ENCODE data around the gene STX8.

STX8 gene

DNA sequence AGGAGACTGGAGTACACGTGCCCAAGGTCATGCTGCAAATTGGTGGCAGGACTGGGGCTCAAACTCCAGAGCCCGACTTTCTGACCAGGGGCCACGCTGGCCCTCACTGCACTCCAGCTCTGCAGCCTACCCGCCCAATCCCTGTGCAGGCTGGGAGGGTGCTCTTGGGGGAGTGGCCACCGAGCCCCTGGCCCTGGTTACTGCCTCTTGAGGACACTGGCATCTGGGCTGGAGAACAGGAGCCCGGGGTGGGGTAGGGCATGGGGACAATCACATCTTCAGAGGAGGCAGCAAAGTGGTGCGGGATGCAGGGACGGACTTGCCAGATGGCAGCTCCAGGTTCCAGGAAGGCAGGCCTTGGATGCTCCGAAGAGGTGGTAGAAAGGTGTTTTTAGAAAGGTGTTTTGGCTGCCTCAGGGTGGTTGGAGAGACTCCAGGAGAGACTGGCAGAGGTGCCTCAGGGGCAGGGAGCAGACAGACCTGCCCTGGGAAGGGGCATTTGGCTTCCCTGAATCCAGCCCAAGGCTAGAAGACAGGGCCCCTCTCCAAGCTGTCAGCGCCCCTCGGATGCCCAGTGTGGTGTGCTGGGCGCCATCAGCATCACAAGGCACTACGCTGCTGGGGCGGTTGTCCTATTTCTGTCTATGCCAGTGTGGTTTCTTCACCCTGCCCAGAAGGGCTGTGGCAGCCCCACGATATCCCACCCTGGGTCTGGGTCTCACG lies 333.7 kb downstream of the STX8 start:
- Mint-ChIP-seq H3K27me3 (no peaks in the 10 kb centered on the region), H3K27ac (no peak overlapping the region), H3K36me3 (no peaks in the 10 kb centered on the region), H3K9me3 (no peaks in the 10 kb centered on the region), H3K4me3 (peak overlapping the region; percentile 32), H3K4me1 (peaks cover 10% of the 10 kb centered on the region)
- no peak for ATAC-seq (ENCODE audit: low read depth)
- DNase-seq (ENCODE audit: low spot score in 2 of 2), result no peak

DNA sequence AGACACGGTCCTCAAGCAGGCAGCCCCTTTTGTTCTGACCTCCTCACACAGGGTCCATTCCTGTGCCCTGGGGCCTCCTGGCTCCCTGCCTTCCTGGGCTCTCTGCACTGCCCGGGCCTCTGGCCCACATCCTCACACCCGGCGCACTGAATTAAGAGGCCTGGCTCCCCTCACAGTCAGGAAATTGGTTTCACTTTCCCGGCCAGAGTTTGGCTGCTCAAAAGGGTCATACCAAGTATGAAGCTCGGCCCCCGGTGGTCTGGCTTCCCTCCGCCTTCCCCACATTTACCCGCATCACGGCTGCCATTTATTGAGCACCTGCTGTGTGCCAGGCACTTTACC lies 334.3 kb downstream of the STX8 start:
- ATAC-seq (ENCODE audit: low read depth) (no peak), DNase-seq (ENCODE audit: low spot score in 2 of 2) (no peak)
- Mint-ChIP-seq H3K27ac (no peak overlapping the region), H3K9me3 (no peaks in the 10 kb centered on the region), H3K4me1 (peaks cover 10% of the 10 kb centered on the region), H3K27me3 (no peaks in the 10 kb centered on the region), H3K4me3 (peak overlapping the region; percentile 32), H3K36me3 (no peaks in the 10 kb centered on the region)

DNA sequence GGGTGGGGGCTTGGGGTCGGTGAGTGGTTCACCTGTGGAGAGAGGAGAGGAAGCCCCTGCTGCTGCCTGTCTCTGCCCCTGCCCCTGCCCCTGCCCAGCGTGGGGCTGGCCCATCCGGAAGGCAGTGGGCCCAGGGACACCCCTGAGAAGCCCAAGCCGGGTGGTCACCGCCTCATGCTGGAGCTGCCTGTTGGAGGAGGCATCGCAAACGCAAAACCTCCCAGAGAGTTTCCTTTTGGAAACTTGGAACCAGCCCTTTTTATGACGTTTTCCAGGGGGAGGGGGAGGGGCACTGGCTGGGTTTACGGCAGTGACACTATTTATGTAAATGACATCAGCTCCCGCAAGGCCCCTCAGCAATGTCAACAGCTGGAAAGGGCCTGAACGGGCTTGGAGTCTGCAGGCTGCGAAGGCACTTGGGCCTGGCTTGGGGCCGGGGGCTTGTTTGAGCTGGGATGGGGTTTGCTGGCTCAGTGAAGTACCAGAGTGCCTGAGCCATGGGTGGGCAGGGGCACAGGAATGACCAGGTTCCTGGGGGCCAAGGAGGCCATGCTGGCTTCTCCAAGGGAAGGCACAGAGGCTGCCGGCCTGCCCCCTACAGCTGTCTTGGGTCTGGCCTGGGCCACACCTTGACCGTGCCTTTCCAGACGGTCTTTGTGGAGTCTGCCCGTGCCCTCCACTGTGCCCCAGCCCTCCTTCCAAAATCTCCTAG lies 334.8 kb downstream of the STX8 start:
- Mint-ChIP-seq H3K4me3 (peak overlapping the region; percentile 79), H3K9me3 (no peaks in the 10 kb centered on the region), H3K36me3 (no peaks in the 10 kb centered on the region), H3K27me3 (no peaks in the 10 kb centered on the region), H3K4me1 (peaks cover 10% of the 10 kb centered on the region), H3K27ac (peak overlapping the region; percentile 78)
- DNase-seq (ENCODE audit: low spot score in 2 of 2), result no peak
- ATAC-seq (ENCODE audit: low read depth), result no peak

DNA sequence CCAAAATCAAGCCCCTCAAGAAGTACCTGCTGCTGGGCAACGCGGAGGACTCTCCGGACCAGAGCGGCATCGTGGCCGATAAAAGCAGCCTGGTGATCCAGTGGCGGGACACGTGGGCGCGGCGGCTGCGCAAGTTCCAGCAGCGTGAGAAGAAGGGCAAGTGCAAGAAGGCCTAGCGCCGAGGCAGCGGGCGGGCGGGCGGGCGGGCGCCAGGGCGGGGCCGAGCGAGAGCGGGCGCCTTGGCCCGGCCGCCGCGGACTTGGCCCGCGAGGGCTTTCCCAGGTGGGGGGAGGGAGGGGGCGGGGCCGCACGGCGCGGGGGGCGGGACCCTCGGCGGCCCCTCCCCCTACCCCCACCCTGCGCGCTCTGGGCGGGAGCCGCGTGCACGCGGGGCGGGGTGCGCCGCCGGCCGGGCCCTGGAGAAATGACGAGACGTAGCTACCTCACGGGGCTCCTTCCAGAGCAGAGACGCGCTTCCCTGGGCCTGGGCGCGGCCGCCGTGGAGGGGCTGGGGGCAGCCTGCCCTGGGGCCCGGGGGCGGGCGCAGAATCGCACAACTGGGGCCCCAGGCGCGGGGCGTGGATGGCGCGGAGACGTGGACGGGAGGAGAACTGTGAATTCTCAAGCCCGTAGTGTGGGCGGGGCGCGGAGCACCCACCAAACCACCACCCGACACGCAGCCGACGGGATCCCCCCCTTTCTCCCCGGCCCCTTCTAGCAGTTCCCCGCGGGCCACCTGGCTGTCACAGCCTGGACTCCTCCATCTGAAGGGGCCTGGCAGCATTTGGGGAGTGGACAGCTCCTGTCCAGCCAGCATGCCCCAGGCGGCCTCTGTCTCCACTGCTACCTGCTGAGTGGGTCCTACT lies 335.6 kb downstream of the STX8 start:
- peak; percentile 84 for ATAC-seq (ENCODE audit: low read depth)
- no peaks in the 10 kb centered on the region for H3K36me3 Mint-ChIP-seq
- H3K4me1 Mint-ChIP-seq, result peaks cover 10% of the 10 kb centered on the region
- H3K9me3 Mint-ChIP-seq, result no peaks in the 10 kb centered on the region
- H3K27me3 Mint-ChIP-seq, result peaks cover 3% of the 10 kb centered on the region
- H3K4me3 Mint-ChIP-seq, result peak overlapping the region; percentile 79
- peak; percentile 64 to 70 for DNase-seq (ENCODE audit: low spot score in 2 of 2)
- H3K27ac Mint-ChIP-seq, result peak overlapping the region; percentile 78

DNA sequence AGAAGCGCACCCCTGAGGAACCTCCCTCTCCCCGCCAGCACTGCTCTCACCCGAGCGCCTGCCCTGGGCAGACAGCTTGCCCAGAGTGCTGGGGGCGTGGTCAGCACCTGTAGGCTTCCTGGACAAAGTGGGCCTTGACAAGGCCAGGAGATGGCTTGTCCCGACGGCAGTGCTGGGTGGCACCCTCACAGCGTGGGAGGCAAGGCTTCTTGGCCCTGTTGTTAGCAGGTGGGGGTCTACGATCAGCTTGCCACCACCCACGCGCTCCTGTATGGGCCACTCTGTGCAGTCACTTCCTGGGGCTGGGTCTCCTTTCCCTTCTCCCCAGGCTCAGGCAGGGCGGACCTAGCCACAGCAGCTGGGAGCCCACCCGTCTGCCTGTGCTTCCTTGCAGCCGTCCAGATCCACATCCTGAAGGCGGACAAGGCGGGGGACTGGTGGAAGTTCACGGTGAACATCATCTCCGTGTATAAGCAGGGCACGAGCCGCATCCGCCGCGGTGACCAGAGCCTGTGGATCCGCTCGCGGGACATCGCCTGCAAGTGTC lies 336.3 kb downstream of the STX8 start:
- no peaks in the 10 kb centered on the region for H3K9me3 Mint-ChIP-seq
- peak overlapping the region; percentile 79 for H3K4me3 Mint-ChIP-seq
- no peaks in the 10 kb centered on the region for H3K36me3 Mint-ChIP-seq
- ATAC-seq (ENCODE audit: low read depth) (no peak), DNase-seq (ENCODE audit: low spot score in 2 of 2) (peak in 1 of 2 donors; percentile 56)
- peaks cover 3% of the 10 kb centered on the region for H3K27me3 Mint-ChIP-seq
- H3K27ac Mint-ChIP-seq, result no peak overlapping the region
- H3K4me1 Mint-ChIP-seq, result peaks cover 10% of the 10 kb centered on the region

DNA sequence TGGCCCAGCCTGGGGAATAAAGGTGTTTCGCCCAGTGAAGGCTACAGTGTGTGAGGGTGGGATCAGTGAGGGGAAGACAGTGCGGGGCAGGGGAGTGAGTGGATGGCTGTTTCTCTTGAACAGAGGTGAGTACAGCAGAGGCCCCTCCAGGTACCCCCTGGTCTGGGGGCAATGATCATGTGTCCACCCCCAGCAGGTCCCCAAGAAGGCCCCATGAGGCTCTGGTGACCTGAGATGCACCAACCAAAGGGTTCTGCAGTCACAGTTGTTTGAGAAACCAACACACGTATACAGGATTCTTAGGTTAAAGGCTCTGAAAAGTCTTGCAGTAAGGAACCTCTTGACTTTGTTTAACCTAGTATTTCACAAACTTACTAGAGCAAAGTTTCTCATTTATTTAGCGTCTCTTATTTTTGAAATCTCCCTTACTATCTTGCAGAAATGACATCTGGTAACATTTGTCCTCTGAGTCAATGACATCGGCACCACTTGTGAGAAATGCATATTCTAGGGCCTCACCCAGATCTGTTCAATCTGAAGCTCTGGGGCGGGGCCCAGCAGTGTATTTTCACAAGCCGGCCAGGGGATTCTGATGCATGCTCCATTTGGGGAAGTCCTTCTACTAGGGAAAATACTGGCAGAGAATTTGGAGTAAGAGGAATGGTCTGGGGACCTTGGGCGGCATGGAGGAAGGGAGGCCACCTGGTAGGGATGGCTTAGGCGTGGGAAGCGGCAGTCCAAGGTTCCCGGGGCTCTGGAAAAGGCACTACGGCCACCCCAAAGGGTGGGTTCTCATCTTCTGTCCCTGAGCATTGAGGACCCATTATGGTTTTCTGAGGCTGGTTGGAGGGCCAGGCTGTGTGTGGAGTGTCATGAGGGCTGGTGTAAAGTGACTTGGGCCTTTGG lies 337.0 kb downstream of the STX8 start:
- peaks cover 10% of the 10 kb centered on the region for H3K4me1 Mint-ChIP-seq
- H3K9me3 Mint-ChIP-seq, result no peaks in the 10 kb centered on the region
- H3K36me3 Mint-ChIP-seq, result no peaks in the 10 kb centered on the region
- DNase-seq (ENCODE audit: low spot score in 2 of 2) (no peak), ATAC-seq (ENCODE audit: low read depth) (no peak)
- no peak overlapping the region for H3K27ac Mint-ChIP-seq
- H3K4me3 Mint-ChIP-seq, result peak overlapping the region; percentile 79
- H3K27me3 Mint-ChIP-seq, result peaks cover 8% of the 10 kb centered on the region

DNA sequence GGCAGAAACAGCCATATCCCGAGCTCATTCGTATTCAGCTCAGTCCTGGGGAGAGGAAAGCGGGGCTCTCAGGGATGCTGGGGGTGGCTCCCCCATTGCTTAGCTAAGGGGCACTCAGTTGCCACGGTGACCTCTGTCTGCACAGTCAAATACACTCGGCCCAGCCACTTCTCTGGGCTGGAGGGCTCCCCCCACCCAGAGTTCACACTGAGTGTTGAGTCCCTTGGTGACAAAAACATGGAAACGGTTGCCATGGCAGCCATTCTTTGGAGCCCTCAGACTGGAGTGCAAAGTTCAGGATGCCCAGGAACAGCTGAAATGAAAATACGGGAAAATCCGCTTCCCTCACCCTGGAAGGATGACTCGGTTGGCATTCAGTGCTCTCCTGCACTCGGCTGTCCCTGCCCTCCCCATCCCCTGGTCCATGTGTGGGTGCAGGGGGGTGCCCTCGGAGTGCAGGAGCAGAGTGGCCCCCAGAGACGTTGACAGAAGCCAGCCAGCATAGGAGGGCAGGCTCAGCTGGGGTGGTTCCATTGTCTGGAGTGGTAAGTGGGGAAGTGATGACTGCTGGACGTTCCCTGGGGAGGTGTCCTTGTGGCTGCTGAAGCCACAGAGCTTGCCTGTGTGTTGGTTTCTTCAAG lies 337.8 kb downstream of the STX8 start:
- Mint-ChIP-seq H3K4me1 (peaks cover 10% of the 10 kb centered on the region), H3K4me3 (no peak overlapping the region), H3K36me3 (no peaks in the 10 kb centered on the region), H3K9me3 (no peaks in the 10 kb centered on the region), H3K27me3 (peaks cover 8% of the 10 kb centered on the region), H3K27ac (no peak overlapping the region)
- DNase-seq (ENCODE audit: low spot score in 2 of 2), result no peak
- ATAC-seq (ENCODE audit: low read depth), result no peak

DNA sequence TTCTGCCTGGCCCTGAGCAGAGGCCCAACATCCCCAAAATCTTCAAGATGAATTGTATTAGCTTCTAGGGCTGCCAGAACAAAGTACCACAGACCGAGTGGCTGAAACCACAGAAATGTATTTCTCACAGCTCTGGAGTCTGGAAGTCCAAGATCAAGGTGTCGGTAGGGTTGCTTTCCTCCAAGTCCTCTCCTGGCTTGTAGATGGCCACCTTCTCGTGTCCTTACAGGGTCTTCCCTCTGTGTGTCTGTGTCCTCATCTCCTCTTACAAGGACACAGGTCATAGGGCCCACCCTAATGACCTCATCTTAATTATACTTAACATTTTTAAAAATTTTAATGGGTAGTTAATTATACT lies 338.6 kb downstream of the STX8 start:
- Mint-ChIP-seq H3K27me3 (peaks cover 8% of the 10 kb centered on the region), H3K36me3 (no peaks in the 10 kb centered on the region), H3K4me3 (no peak overlapping the region), H3K27ac (no peak overlapping the region), H3K9me3 (no peaks in the 10 kb centered on the region), H3K4me1 (peaks cover 10% of the 10 kb centered on the region)
- DNase-seq (ENCODE audit: low spot score in 2 of 2) (no peak), ATAC-seq (ENCODE audit: low read depth) (no peak)

DNA sequence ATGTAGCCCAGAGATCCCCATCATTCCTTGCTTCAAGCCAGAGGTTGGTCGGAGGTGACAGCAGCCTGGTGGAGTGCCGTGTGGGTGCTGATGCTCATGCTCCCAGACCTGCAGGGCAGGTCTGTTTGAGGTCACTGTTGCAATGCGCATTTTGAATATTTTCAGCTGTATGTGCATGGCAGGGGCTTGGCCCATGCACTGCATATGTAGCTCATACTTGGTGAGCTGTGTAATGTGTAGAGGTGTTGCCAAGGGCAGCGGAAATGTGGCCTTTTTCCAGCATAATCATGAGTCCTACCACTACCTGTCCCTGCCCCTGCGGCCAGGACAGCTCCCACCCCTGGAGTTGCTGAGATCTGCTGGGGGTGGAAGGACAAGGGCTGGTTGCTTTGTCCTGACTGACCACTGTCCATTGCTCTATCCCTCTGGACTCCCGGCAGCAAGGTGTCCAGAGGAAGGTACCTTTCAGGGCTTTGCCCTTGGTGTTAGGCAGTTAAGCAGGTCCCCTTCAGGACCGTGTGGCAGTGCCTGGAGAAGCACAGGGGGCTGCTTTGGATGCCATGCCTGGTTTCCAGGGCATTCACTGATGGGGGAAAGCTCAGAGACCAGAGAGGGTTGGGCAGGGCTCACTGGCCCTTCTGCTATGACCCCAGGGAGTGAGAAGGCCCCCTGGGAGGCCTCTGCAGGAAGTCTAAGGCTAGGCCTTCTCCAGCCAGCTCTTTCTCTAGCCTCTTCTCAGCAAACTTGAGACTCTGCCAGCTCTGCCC lies 339.2 kb downstream of the STX8 start:
- H3K4me3 Mint-ChIP-seq, result no peak overlapping the region
- ATAC-seq (ENCODE audit: low read depth) (no peak), DNase-seq (ENCODE audit: low spot score in 2 of 2) (no peak)
- H3K27me3 Mint-ChIP-seq, result peaks cover 8% of the 10 kb centered on the region
- no peak overlapping the region for H3K27ac Mint-ChIP-seq
- H3K36me3 Mint-ChIP-seq, result no peaks in the 10 kb centered on the region
- H3K4me1 Mint-ChIP-seq, result peaks cover 8% of the 10 kb centered on the region
- H3K9me3 Mint-ChIP-seq, result no peaks in the 10 kb centered on the region

DNA sequence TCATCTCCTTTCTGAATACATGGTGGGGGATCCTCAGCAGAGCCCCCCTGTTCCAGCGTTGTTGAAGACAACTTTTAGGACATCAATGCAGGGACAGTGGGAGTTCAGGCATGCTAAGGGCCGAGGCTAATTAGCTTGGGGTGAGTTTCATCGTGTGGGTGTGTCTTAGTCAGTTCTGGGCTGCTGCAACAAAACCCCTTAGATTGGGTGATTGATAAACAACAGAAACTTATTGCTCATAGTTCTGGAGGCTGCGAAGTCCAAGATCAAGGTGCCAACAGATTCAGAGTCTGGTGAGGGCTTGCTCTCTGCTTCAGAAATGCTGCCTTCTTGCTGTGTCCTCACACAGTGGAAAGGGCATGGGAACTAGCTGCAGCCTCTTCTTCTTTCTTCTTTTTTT lies 340.3 kb downstream of the STX8 start:
- ATAC-seq (ENCODE audit: low read depth), result no peak
- Mint-ChIP-seq H3K4me3 (no peak overlapping the region), H3K4me1 (peaks cover 4% of the 10 kb centered on the region), H3K36me3 (no peaks in the 10 kb centered on the region), H3K9me3 (no peaks in the 10 kb centered on the region), H3K27ac (no peak overlapping the region), H3K27me3 (peaks cover 8% of the 10 kb centered on the region)
- DNase-seq (ENCODE audit: low spot score in 2 of 2), result no peak

DNA sequence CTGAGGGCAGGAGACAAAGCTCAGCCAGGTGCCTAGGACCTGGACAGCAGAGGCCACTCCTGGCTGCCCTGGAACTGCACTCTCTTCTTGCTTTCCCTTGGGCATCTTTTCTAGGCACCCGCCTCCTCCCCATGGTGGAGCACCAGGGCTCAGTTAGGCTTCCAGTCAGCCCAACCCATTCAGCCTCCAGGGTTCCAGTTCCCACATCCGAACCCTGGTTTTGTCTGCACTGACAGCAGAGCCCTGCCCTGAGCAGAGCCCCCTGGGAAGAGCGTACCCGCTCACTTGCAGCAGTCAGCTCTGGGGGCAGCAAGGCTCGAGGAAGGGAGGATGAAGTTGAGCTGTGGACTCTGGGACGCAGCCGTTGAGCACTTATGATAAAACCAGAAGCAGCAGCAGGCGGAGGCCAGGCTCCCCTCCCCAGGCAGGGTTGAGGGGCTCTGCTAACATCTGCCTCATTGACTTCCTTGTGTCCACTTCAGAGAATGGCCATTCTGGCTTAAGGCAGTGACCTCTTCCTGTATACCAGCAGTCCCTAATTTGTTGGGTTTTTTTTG lies 341.2 kb downstream of the STX8 start:
- Mint-ChIP-seq H3K27me3 (peaks cover 8% of the 10 kb centered on the region), H3K27ac (no peak overlapping the region), H3K9me3 (no peaks in the 10 kb centered on the region), H3K4me3 (no peak overlapping the region), H3K4me1 (peaks cover 3% of the 10 kb centered on the region), H3K36me3 (no peaks in the 10 kb centered on the region)
- ATAC-seq (ENCODE audit: low read depth) (no peak), DNase-seq (ENCODE audit: low spot score in 2 of 2) (no peak)

DNA sequence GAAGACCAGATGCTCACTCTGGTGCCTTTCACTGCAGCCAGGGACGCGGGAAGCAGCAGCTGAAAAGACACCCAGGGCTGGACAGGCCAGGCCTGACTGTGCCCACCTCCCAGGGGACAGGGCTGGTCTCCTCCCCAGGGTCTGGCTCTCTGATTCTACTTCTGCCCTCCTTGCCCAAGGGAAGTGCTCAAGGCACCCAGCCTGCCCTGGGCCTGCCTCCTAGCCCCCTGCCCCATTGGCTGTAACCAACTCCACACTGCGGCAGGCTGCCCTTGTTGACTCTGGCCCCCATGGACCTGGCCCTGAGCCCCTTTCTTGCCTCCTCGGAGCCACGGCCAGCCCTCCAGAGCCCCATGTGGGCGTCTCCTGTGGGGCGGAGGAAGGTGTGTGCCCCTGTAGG lies 341.9 kb downstream of the STX8 start:
- ATAC-seq (ENCODE audit: low read depth) (no peak), DNase-seq (ENCODE audit: low spot score in 2 of 2) (no peak)
- Mint-ChIP-seq H3K4me1 (peaks cover 3% of the 10 kb centered on the region), H3K27ac (no peak overlapping the region), H3K27me3 (peaks cover 8% of the 10 kb centered on the region), H3K9me3 (no peaks in the 10 kb centered on the region), H3K4me3 (no peak overlapping the region), H3K36me3 (no peaks in the 10 kb centered on the region)

All from memory B cell (primary cell).